ENCODE results near the gene MMAA.
"Not testable (repeated sequence)": the region's sequence is repeated elsewhere in the genome, so short reads cannot be mapped to it uniquely, and the experiment has no call there.

The MMAA gene

DNA sequence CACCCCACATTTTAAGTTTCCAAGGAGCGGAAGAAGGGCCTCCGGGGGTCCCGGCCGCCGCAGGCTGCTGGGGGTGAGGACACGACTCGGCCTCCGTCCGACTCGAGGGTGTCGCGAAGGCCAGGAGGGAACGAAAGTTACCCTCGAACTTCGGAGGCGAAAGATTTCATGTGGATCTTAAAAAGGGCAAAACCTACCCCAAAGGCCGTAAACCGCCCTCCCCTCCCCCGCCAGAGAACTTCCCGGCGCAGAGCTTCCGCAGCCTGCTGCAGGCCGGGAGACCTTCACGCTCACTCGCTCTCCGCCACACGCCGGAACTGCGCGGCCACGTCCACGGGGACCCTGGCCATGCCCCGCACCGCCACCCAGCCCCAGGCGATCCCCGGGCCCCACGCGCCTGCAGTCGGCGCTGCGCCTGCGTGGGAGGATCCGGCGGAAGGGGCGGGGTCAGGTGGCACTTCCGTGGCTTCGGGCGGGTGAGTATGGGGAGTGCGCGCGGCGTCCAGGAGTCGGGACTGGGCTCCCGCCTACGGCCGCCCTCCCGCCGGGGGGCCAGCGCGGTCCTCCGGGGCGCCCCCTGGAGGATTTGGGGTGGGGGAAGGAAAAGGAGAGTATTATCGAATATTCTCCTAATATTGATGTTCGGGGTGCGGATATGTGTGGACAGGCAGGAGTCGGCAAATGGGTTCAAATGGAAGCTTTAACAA lies at the start of gene MMAA:
Gene MMAA, plus strand, starts transcription at position 454 of the 707 bp plus-strand sequence. CDS start 19,755 bp downstream, outside the sequence.
- peak within 1 kb of the TSS; percentile 94 for H3K4me3 Mint-ChIP-seq
- peaks cover 3% of the 10 kb centered on the region for H3K9me3 Mint-ChIP-seq
- DNase-seq: peak; percentile 98
- peaks cover 58% of the 10 kb centered on the region for H3K4me1 Mint-ChIP-seq (ENCODE audit: low read depth)
- peaks cover 3% of the 10 kb centered on the region for H3K27me3 Mint-ChIP-seq
- H3K27ac Mint-ChIP-seq: peak within 1 kb of the TSS; percentile 98
- peaks cover 43% of the 10 kb centered on the region for H3K36me3 Mint-ChIP-seq (ENCODE audit: low read depth)

DNA sequence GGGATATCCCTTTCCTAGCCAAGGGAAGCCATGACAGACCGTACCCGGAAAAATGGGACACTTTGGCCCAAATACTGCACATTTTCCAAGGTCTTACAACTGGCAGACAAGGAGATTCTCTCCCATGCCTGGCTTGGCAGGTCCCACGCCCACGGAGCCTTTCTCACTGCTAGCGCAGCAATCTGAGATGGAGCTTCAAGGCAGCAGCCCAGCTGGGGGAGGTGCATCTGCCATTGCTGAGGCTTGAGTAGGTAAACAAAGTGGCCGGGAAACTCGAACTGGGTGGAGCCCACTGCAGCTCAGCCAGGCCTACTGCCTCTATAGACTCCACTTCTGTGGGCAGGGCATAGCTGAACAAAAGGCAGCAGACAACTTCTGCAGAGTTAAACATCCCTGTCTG lies 44.6 kb upstream of the MMAA start:
- H3K27me3 Mint-ChIP-seq: peaks cover 33% of the 10 kb centered on the region
- not testable (repeated sequence) for H3K27ac Mint-ChIP-seq; DNase-seq; H3K9me3 Mint-ChIP-seq; H3K36me3 Mint-ChIP-seq (ENCODE audit: low read depth); H3K4me3 Mint-ChIP-seq; H3K4me1 Mint-ChIP-seq (ENCODE audit: low read depth)

DNA sequence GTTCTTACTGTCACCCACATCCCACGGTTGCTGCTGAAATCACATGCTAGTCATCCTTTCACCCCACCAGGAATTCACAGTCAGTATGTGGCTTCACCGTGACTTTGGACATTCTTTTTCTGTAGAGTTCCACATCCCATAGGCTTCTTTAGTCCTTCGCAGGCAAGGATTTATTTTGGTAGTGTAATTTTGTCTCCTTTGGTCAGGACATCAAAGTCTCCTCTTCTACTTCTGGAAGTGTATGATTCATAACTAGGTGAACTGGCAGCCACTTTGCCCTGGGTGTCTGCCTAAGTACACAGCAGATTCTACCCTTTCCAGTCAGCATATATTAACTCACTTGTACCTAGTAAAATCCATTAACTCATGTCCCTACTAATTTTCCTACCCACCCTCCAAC lies 38.3 kb upstream of the MMAA start:
- DNase-seq: no peak
- Mint-ChIP-seq H3K4me1 (ENCODE audit: low read depth) (no peaks in the 10 kb centered on the region), H3K4me3 (no peak overlapping the region), H3K9me3 (peaks cover 2% of the 10 kb centered on the region), H3K36me3 (ENCODE audit: low read depth) (no peaks in the 10 kb centered on the region), H3K27me3 (peaks cover 10% of the 10 kb centered on the region), H3K27ac (no peak overlapping the region)

DNA sequence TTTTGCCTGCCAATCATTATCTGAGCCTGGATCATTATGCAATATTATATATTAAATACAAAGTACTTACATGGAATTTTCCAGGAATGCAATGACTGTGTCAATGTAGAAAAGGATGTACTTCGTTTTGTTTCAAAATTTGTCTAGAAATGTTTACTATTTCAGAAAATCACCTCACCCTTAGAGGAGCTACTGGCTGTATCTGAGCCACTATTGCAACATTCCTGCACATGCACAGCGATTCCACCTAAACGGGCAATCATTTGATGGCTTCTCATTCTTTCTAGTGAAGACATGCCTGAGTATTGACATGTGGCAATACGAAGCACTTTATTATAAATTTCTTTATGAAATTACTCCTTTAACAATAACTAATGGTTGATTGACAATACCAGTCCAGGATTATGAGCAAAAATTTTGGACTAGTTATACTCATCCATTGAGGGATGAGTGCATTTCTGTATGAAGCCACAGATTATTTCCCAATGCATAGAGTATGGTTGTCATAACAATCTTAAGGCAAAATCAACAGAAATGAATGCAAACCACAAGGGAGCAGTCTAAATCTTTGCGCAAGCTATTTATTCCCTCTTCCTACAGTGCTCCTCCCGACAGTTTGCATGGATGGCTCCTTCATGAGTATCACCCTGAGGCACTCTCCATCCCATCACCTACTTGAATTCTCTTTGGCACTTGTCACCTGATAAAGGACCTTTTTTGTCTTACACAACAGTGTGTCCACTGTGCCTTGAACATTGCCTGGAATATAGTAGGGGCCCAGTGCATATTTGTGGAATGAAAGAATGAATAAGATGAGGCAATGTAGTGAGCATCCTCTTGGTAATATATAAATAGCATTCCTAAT lies 35.8 kb upstream of the MMAA start:
- H3K36me3 Mint-ChIP-seq (ENCODE audit: low read depth): no peaks in the 10 kb centered on the region
- H3K4me1 Mint-ChIP-seq (ENCODE audit: low read depth): no peaks in the 10 kb centered on the region
- no peak for DNase-seq
- no peak overlapping the region for H3K4me3 Mint-ChIP-seq
- H3K27me3 Mint-ChIP-seq: peaks cover 8% of the 10 kb centered on the region
- no peak overlapping the region for H3K27ac Mint-ChIP-seq
- peaks cover 2% of the 10 kb centered on the region for H3K9me3 Mint-ChIP-seq

DNA sequence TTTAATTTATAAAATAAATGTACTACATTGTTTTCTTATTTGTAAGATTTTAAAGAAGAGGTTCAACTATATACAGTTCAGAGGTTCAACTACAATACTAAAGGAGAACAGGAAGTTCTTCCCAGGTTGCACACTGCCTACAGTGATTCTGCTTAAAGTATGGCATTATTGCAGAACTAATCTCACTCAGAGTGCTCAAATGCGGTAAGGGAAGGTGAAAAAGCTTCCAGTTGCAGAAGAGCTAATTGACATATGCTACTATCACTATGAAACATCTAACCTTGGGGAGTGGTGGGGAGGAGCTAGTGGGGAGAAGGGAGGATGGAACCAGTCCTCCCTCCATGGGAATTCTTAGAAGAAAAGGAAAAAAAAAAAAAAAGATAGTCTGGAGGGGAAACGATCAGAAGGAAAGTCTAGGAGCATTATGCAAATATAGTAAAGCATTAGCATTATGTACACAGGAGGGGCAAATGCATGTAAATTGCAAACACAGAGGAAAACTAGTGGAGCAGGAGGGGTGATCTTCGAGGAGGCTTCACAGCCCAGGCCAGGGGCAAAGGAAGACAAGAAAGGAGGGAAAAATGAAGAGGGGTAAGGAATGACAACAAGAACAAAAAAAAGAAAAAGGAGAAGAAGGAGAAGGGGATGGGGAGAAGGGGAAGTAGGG lies 32.0 kb upstream of the MMAA start:
- no peak overlapping the region for H3K27ac Mint-ChIP-seq
- H3K36me3 Mint-ChIP-seq (ENCODE audit: low read depth): no peaks in the 10 kb centered on the region
- no peak overlapping the region for H3K4me3 Mint-ChIP-seq
- peaks cover 22% of the 10 kb centered on the region for H3K27me3 Mint-ChIP-seq
- peaks cover 4% of the 10 kb centered on the region for H3K9me3 Mint-ChIP-seq
- no peak for DNase-seq
- no peaks in the 10 kb centered on the region for H3K4me1 Mint-ChIP-seq (ENCODE audit: low read depth)

DNA sequence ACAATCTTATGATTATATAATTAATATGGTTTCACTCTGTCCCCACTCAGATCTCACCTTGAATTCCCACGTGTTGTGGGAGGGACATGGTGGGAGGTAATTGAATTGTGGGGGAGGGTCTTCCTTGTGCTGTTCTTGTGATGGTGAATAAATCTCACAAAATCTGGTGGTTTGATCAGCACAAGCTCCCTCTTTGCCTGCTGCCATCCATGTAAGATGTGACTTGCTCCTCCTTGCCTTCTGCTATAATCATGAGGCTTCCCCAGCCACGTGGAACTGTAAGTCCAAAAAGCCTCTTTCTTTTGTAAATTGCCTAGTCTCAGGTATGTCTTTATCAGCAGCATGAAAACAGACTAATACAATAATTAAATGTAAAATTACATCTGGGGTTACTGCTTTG lies 29.8 kb upstream of the MMAA start:
- not testable (repeated sequence) for H3K4me3 Mint-ChIP-seq; H3K9me3 Mint-ChIP-seq; DNase-seq; H3K27ac Mint-ChIP-seq; H3K36me3 Mint-ChIP-seq (ENCODE audit: low read depth); H3K4me1 Mint-ChIP-seq (ENCODE audit: low read depth)
- H3K27me3 Mint-ChIP-seq: peaks cover 40% of the 10 kb centered on the region

DNA sequence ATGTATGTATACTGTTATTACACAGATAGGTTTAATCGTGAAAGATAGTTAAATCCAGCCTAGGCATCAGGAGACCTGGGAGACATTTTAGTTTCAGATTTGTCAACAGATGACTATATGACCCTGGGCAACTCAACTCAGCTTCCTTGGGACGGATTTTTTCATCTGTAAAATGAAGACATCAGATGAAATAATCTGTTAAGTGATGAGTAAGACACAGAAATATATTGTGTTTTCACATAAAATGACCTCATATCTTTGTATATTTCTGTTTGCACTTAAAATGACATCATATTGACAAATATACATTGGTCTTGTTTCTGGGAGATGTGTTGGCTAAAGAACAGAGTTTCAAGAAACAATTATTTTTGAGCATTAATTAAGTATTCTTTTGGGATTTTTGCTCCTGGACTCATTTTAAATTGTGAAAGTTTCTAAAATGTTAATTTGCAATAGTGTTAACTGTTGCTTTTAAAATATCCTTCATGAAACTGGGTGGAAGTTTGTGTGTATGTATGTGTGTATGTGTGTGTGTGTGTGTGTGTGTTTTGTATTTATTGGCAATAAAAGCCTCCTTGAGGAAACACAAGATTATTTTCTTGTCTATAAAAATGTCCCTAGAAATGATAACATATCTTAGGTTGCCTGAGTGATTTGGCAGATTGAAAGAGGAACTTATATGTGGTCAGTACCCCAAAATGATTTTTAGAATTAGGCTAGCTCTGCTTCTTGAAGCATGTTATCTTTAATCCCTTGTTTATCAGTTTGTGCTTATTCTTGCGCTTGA lies 29.1 kb upstream of the MMAA start:
- Mint-ChIP-seq H3K4me1 (ENCODE audit: low read depth) (no peaks in the 10 kb centered on the region), H3K4me3 (no peak overlapping the region), H3K27me3 (peaks cover 47% of the 10 kb centered on the region), H3K27ac (no peak overlapping the region), H3K9me3 (peaks cover 4% of the 10 kb centered on the region), H3K36me3 (ENCODE audit: low read depth) (no peaks in the 10 kb centered on the region)
- DNase-seq: no peak

DNA sequence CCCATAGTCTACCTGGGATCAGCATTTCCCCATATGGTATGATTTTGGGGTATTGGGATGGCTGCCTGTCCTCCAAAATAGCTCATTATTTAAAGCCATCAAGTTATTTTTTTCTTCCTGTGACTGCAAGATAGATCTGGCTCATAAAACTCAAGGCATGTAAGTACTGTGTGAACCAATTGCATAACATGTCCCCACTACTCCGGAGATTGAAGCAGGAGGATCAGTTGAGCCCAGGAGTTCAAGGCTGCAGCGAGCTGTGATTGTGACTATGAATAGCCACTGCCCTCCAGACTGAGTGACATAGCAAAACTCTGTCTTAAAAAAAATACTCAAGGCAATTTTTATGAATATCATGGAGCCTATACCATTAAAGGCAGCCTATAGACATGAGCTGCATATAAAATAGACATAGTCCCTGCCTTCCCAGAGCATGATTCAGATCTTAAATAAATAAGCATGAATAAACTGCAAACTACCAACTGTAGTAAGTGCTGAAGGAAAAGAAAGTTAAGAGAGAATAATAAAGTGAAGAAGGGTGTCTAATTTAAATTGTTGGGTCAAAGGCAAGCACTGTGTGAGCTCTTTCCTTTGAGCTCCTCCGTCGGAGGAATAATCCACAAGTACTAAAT lies 16.9 kb upstream of the MMAA start:
- Mint-ChIP-seq H3K27me3 (peaks cover 36% of the 10 kb centered on the region), H3K36me3 (ENCODE audit: low read depth) (no peaks in the 10 kb centered on the region), H3K4me1 (ENCODE audit: low read depth) (no peaks in the 10 kb centered on the region), H3K27ac (no peak overlapping the region), H3K4me3 (no peak overlapping the region), H3K9me3 (peaks cover 3% of the 10 kb centered on the region)
- DNase-seq: no peak

DNA sequence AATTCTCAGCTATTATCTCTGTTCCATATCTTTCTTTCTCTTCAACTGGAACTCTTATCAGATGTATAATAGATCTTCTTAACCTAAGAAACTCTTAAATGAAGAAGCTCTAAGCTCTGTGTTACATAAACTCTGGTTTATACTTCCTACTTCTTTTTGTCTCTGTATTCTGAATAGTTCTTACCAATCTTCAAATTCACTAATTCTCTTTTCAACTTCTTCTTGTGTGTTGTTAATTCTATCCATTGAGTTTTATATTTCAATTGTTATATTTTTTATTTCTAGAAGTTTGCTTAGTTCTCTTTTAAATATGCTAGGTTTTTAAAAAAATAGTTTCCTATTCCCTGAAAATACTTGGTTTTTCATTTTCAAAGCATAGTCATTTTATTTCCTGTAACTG lies 13.2 kb upstream of the MMAA start:
- no peaks in the 10 kb centered on the region for H3K4me1 Mint-ChIP-seq (ENCODE audit: low read depth)
- no peaks in the 10 kb centered on the region for H3K36me3 Mint-ChIP-seq (ENCODE audit: low read depth)
- H3K27me3 Mint-ChIP-seq: peaks cover 9% of the 10 kb centered on the region
- DNase-seq: no peak
- no peak overlapping the region for H3K27ac Mint-ChIP-seq
- peaks cover 2% of the 10 kb centered on the region for H3K9me3 Mint-ChIP-seq
- no peak overlapping the region for H3K4me3 Mint-ChIP-seq

DNA sequence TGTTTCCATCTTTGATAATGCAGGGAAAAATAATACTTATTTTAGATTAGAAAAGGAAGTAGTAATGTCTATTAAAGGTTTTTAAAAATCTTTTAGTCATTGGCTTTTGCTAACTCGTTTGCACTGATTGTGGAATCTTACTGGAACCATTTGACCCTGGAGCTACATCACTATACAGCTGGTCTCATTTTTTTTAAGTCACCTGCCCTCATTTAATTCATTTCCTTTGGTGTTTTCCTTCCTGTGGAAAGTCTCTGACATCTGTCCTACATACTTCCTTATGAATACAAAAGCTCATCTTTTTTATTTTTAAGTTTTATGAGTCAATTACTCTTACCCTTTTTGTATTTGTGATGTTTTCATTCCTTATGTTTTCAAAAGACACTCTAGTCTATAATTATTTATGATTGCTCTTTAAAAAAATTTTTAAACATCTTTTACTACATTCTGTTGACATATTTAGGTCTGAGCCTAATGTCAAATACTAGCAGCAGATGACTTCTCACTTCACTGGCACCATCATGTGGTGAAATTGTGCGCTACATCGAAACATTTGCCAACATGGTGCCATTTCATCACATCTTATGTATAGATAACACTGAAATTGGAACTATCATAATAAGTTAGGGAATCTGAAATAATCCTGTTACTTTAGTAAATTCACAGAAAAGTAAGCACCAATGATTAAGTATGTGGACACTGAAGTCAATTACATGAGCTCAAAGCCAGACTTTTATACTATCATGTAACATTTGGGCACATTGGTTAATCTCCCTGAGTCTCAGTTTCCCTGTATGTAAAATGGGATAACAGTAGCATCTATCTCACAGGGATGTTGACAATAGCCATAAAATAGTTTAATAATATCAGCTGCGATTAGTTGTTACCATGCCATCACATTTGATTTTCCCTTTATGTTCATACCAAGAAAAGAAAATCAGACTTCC lies 9.4 kb upstream of the MMAA start:
- Mint-ChIP-seq H3K36me3 (ENCODE audit: low read depth) (no peaks in the 10 kb centered on the region), H3K4me3 (no peak overlapping the region), H3K9me3 (peaks cover 2% of the 10 kb centered on the region), H3K27ac (no peak overlapping the region), H3K4me1 (ENCODE audit: low read depth) (peaks cover 15% of the 10 kb centered on the region), H3K27me3 (peaks cover 8% of the 10 kb centered on the region)
- DNase-seq: peak; percentile 74

DNA sequence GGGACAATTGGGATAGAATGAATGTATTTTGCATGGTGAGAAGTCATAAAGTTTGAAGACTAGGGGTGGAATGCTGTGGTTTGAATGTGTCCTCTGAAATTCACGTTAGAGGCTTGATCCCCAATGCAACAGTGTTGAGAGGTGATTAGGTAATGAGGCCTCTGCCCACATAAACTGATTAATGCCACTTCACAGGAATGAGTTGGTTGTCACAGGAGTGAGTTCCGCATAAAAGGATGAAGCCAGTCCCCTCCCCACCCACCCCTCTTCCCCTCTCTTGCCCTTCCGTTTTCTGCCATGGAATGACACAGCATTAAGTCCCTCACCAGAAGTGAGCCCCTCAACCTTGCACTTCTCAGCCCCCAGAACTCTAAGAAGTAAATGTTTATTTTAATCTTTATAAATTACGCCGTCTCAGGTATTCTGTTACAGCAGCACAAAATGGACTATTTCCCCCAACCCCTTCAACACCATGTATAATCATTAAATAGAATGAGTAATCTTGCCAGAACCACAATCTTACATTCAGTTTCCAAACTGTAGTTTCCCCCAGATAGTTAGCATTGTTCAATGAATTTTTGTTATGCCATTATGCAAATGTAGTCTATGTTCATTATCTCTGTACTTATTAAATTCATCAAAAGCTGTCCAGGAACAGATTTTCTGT lies 5.5 kb upstream of the MMAA start:
- Mint-ChIP-seq H3K4me1 (ENCODE audit: low read depth) (peaks cover 32% of the 10 kb centered on the region), H3K27ac (no peak overlapping the region), H3K9me3 (no peaks in the 10 kb centered on the region), H3K4me3 (no peak overlapping the region), H3K27me3 (peaks cover 3% of the 10 kb centered on the region), H3K36me3 (ENCODE audit: low read depth) (peaks cover 8% of the 10 kb centered on the region)
- no peak for DNase-seq

DNA sequence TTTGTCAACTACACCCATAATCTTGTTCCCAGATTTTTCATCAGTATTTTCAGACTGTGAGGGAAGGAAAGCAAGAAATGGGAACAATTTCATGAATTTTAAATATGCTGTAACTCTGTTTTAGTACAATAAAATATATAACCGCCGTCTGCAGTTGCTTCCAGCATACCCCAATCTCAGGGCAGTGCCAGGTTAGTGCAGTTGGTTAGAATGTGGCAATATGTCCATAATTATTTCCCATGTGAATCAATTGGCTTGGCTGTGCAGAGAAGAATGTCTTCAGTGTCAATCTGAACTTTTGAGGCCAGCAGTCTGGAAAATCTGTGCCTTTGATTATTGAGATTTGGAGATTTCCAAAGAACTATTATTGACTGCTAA lies 5.0 kb upstream of the MMAA start:
- Mint-ChIP-seq H3K36me3 (ENCODE audit: low read depth) (peaks cover 13% of the 10 kb centered on the region), H3K27ac (no peak overlapping the region), H3K4me3 (no peak overlapping the region), H3K27me3 (peaks cover 3% of the 10 kb centered on the region), H3K9me3 (no peaks in the 10 kb centered on the region), H3K4me1 (ENCODE audit: low read depth) (peaks cover 32% of the 10 kb centered on the region)
- DNase-seq: no peak

All from activated T-cell treated with anti-CD3 and anti-CD28 coated beads, Interleukin-2, amount 50 U/mL, for 24 hours (primary cell).